K562 (cell line): ENCODE measurements around the gene HPCAL1. TPM values are rescaled to one million over a fixed set of nuclear protein-coding genes. Genes with fewer than 3 reads are reported as not detected.

ENCODE experiments used
- C11orf30 ChIP-seq: fragments of 450-650 bp; IDR thresholded peaks from 2 replicates; pipeline ENCODE4 v1.6.1; 2016; ENCODE audit warnings: low read depth, mild to moderate bottlenecking
- CBFA2T3 ChIP-seq: fragments of 450-650 bp; IDR thresholded peaks from 2 replicates; pipeline ENCODE4 v1.6.1; 2017
- DPF2 ChIP-seq: fragments of 450-650 bp; IDR thresholded peaks from 2 replicates; pipeline ENCODE4 v1.6.1; 2016
- ERF ChIP-seq: fragments of 450-650 bp; formaldehyde crosslinking; IDR thresholded peaks from 2 replicates; pipeline ENCODE4 v1.4.0; 2020; ENCODE audit warnings: mild to moderate bottlenecking, mixed read lengths
- FOXA1 ChIP-seq: fragments of 450-650 bp; IDR thresholded peaks from 2 replicates; pipeline ENCODE4 v1.6.1; 2016; ENCODE audit warnings: mild to moderate bottlenecking, borderline replicate concordance
- ILK ChIP-seq: fragments of 450-650 bp; IDR thresholded peaks from 2 replicates; pipeline ENCODE4 v1.6.1; 2016; ENCODE audit warnings: missing genetic modification characterization, low read depth, mild to moderate bottlenecking, missing compliant biosample characterization, moderate library complexity, borderline replicate concordance
- KLF16 ChIP-seq: IDR thresholded peaks from 2 replicates; pipeline ENCODE4 v1.6.1; 2016; ENCODE audit warnings: antibody characterized with exemption
- MED1 ChIP-seq: sonication (generic); formaldehyde crosslinking; IDR thresholded peaks from 2 replicates; pipeline ENCODE4 v1.8.1; 2023; ENCODE audit warnings: missing genetic modification reagents, borderline replicate concordance
- PML ChIP-seq: IDR thresholded peaks from 2 replicates; pipeline ENCODE4 v1.6.1; 2012; ENCODE audit warnings: low read length, inconsistent platforms
- RBM22 ChIP-seq: fragments of 200-400 bp; formaldehyde crosslinking; IDR thresholded peaks from 2 replicates; pipeline ENCODE4 v1.6.1; 2018; ENCODE audit warnings: low read length, low read depth; ENCODE audit not compliant: poor library complexity, severe bottlenecking
- SMAD4 ChIP-seq: fragments of 250-450 bp; sonication (Bioruptor Pico); conservative IDR thresholded peaks from 2 replicates; pipeline ENCODE4 v1.8.0; 2021; ENCODE audit warnings: inconsistent platforms, mild to moderate bottlenecking, moderate library complexity
- SPI1 ChIP-seq: IDR thresholded peaks from 2 replicates; pipeline ENCODE4 v1.6.1; 2011; ENCODE audit warnings: low read depth, low read length, control low read depth, borderline replicate concordance
- TSC22D4 ChIP-seq: fragments of 450-650 bp; IDR thresholded peaks from 2 replicates; pipeline ENCODE4 v1.6.1; 2016; ENCODE audit warnings: missing genetic modification characterization, missing biosample characterization, control low read depth
- ZKSCAN3 ChIP-seq: fragments of 250-450 bp; sonication (Bioruptor Pico); IDR thresholded peaks from 2 replicates; pipeline ENCODE4 v1.4.0; 2020
- polyA plus RNA-seq, 8 experiments: library from polyadenylated mRNA; depleted of rRNA in 4 of 8; stranded (reverse) in 5 of 8; unstranded in 3 of 8; fragments of >200 nt; fragmentation: Nextera tagmentation in 2 of 8; fragmentation: Illumina TruSeq in 1 of 8; extraction: Ambion mirVana in 2 of 8; extraction: Trizol in 1 of 8; gene quantifications; 2 replicates each; pipeline versions ENCODE4 v1.2.1 to v1.2.3, GENCODE V29; 2011 to 2014; ENCODE audit warnings: inconsistent platforms in 1 of 8, missing spikeins in 1 of 8
- total RNA-seq, 7 experiments: library from RNA; depleted of rRNA in 6 of 7; stranded (reverse); fragments of >200 nt in 6 of 7; fragmentation: Illumina TruSeq in 2 of 7; extraction: Trizol in 2 of 7; gene quantifications; 2 replicates each; pipeline versions ENCODE4 v1.2.1 to v1.2.3, GENCODE V29; 2011 to 2021; ENCODE audit warnings: low replicate concordance in 1 of 7
- TF ChIP-seq, protein P1 (sequence below): fragments of 450-650 bp; formaldehyde crosslinking; IDR thresholded peaks from 2 replicates; pipeline ENCODE4 v1.4.0; 2020; ENCODE audit warnings: mild to moderate bottlenecking
- TF ChIP-seq, protein P2 (sequence below): fragments of 450-650 bp; formaldehyde crosslinking; IDR thresholded peaks from 2 replicates; pipeline ENCODE4 v1.4.0; 2020; ENCODE audit warnings: mild to moderate bottlenecking, mixed read lengths
- TF ChIP-seq, protein P3 (sequence below): fragments of 150-350 bp; conservative IDR thresholded peaks from 2 replicates; pipeline ENCODE4 v1.6.1; 2014; ENCODE audit warnings: low read length
- TF ChIP-seq, protein P4 (sequence below): IDR thresholded peaks from 2 replicates; pipeline ENCODE4 v1.6.1; 2011; ENCODE audit warnings: borderline replicate concordance, low read depth, mild to moderate bottlenecking, moderate library complexity, low read length; ENCODE audit not compliant: insufficient read depth, poor library complexity, severe bottlenecking
- TF ChIP-seq, protein P5 (sequence below): sonication (generic); formaldehyde crosslinking; IDR thresholded peaks from 2 replicates; pipeline ENCODE4 v1.8.0; 2023; ENCODE audit warnings: mild to moderate bottlenecking, missing genetic modification reagents

HPCAL1 gene
- total and polyA plus RNA-seq, 9 of the 15 experiments (the other 6 are each of a cell fraction or from before 2014, with no cell fraction given), result 2.7 to 65.5 (median 23.9) TPM

DNA sequence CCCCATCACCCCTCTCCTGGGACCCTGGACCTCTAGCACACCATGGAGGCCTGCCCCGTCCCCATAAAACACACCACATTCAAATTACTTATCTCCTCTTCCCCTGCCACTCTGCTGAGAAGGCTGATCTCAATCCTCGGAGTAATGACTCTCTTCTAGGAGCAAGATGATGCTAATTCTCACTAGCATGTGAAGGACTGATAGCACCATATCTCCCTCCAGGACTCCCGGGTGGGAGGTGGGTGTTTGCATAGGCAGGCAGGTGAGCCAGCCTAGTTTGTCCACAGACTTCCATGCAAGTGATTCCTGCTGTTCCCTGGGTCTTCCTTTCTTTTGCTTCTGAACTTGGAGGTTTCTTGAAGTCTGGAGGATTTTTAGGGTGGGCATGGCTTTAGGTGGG is 40.5 kb downstream of the HPCAL1 start (continued):
- TF ChIP-seq, protein P1, sequence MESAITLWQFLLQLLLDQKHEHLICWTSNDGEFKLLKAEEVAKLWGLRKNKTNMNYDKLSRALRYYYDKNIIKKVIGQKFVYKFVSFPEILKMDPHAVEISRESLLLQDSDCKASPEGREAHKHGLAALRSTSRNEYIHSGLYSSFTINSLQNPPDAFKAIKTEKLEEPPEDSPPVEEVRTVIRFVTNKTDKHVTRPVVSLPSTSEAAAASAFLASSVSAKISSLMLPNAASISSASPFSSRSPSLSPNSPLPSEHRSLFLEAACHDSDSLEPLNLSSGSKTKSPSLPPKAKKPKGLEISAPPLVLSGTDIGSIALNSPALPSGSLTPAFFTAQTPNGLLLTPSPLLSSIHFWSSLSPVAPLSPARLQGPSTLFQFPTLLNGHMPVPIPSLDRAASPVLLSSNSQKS (CRISPR knock-in tag), result no peak
- no peak for TF ChIP-seq RBM22
- peak; percentile 87 for TF ChIP-seq DPF2
- TF ChIP-seq SMAD4 (CRISPR knock-in tag), result 0 out of 2 replicates have a peak, but pooled peaks have one; percentile 29
- no peak for TF ChIP-seq ERF (CRISPR knock-in tag)
- TF ChIP-seq PML, result peak; percentile 72
- TF ChIP-seq TSC22D4 (tag), result no peak
- no peak for TF ChIP-seq ZKSCAN3 (CRISPR knock-in tag)
- no peak for TF ChIP-seq MED1 (CRISPR knock-in tag)
- TF ChIP-seq, protein P2, sequence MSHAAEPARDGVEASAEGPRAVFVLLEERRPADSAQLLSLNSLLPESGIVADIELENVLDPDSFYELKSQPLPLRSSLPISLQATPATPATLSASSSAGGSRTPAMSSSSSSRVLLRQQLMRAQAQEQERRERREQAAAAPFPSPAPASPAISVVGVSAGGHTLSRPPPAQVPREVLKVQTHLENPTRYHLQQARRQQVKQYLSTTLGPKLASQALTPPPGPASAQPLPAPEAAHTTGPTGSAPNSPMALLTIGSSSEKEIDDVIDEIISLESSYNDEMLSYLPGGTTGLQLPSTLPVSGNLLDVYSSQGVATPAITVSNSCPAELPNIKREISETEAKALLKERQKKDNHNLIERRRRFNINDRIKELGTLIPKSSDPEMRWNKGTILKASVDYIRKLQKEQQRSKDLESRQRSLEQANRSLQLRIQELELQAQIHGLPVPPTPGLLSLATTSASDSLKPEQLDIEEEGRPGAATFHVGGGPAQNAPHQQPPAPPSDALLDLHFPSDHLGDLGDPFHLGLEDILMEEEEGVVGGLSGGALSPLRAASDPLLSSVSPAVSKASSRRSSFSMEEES (CRISPR knock-in tag), result no peak
- TF ChIP-seq, protein P3, sequence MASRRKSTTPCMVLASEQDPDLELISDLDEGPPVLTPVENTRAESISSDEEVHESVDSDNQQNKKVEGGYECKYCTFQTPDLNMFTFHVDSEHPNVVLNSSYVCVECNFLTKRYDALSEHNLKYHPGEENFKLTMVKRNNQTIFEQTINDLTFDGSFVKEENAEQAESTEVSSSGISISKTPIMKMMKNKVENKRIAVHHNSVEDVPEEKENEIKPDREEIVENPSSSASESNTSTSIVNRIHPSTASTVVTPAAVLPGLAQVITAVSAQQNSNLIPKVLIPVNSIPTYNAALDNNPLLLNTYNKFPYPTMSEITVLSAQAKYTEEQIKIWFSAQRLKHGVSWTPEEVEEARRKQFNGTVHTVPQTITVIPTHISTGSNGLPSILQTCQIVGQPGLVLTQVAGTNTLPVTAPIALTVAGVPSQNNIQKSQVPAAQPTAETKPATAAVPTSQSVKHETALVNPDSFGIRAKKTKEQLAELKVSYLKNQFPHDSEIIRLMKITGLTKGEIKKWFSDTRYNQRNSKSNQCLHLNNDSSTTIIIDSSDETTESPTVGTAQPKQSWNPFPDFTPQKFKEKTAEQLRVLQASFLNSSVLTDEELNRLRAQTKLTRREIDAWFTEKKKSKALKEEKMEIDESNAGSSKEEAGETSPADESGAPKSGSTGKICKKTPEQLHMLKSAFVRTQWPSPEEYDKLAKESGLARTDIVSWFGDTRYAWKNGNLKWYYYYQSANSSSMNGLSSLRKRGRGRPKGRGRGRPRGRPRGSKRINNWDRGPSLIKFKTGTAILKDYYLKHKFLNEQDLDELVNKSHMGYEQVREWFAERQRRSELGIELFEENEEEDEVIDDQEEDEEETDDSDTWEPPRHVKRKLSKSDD, result no peak
- no peak for TF ChIP-seq FOXA1
- peak; percentile 83 for TF ChIP-seq KLF16
- TF ChIP-seq C11orf30, result no peak
- TF ChIP-seq CBFA2T3, result peak; percentile 95
- TF ChIP-seq ILK (tag), result no peak
- TF ChIP-seq, protein P4, sequence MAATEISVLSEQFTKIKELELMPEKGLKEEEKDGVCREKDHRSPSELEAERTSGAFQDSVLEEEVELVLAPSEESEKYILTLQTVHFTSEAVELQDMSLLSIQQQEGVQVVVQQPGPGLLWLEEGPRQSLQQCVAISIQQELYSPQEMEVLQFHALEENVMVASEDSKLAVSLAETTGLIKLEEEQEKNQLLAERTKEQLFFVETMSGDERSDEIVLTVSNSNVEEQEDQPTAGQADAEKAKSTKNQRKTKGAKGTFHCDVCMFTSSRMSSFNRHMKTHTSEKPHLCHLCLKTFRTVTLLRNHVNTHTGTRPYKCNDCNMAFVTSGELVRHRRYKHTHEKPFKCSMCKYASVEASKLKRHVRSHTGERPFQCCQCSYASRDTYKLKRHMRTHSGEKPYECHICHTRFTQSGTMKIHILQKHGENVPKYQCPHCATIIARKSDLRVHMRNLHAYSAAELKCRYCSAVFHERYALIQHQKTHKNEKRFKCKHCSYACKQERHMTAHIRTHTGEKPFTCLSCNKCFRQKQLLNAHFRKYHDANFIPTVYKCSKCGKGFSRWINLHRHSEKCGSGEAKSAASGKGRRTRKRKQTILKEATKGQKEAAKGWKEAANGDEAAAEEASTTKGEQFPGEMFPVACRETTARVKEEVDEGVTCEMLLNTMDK, result no peak
- TF ChIP-seq, protein P5, sequence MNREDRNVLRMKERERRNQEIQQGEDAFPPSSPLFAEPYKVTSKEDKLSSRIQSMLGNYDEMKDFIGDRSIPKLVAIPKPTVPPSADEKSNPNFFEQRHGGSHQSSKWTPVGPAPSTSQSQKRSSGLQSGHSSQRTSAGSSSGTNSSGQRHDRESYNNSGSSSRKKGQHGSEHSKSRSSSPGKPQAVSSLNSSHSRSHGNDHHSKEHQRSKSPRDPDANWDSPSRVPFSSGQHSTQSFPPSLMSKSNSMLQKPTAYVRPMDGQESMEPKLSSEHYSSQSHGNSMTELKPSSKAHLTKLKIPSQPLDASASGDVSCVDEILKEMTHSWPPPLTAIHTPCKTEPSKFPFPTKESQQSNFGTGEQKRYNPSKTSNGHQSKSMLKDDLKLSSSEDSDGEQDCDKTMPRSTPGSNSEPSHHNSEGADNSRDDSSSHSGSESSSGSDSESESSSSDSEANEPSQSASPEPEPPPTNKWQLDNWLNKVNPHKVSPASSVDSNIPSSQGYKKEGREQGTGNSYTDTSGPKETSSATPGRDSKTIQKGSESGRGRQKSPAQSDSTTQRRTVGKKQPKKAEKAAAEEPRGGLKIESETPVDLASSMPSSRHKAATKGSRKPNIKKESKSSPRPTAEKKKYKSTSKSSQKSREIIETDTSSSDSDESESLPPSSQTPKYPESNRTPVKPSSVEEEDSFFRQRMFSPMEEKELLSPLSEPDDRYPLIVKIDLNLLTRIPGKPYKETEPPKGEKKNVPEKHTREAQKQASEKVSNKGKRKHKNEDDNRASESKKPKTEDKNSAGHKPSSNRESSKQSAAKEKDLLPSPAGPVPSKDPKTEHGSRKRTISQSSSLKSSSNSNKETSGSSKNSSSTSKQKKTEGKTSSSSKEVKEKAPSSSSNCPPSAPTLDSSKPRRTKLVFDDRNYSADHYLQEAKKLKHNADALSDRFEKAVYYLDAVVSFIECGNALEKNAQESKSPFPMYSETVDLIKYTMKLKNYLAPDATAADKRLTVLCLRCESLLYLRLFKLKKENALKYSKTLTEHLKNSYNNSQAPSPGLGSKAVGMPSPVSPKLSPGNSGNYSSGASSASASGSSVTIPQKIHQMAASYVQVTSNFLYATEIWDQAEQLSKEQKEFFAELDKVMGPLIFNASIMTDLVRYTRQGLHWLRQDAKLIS (CRISPR knock-in tag), result no peak
- TF ChIP-seq SPI1, result no peak
